Superior temporal gyrus (tissue), 1 donor: Measurements from ENCODE around the gene APEH.

ENCODE experiments used
- DNase-seq: peaks from one replicate; pipeline ENCODE4 v3.0.0-alpha.2; 2016; ENCODE audit errors: extremely low spot score

The APEH gene

GRCh38 chr3:49727154-49727923, 53.2 kb downstream of the APEH start:
- no peak for DNase-seq

DNA sequence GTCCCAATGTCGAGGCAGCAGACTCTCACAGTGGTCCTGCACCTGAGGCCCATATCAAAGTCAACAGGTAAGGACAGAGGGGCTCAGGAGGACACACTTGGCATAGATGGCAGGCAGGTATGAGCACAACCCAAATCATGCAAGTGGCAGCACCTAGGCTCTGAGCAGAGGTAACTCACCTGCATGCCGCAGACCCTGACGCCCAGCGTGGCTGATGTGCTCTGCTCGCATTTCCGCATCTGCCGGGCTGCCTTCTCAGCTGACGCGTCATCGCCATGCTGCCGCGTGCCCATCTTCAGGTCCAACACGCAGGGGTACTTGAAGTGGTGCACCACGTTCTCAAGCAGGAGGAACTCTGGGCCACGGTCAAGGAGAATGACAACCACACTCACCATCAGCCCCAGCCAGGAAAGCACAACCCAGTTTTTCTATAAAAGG, 53.8 kb downstream of the APEH start:
- DNase-seq, result no peak

DNA sequence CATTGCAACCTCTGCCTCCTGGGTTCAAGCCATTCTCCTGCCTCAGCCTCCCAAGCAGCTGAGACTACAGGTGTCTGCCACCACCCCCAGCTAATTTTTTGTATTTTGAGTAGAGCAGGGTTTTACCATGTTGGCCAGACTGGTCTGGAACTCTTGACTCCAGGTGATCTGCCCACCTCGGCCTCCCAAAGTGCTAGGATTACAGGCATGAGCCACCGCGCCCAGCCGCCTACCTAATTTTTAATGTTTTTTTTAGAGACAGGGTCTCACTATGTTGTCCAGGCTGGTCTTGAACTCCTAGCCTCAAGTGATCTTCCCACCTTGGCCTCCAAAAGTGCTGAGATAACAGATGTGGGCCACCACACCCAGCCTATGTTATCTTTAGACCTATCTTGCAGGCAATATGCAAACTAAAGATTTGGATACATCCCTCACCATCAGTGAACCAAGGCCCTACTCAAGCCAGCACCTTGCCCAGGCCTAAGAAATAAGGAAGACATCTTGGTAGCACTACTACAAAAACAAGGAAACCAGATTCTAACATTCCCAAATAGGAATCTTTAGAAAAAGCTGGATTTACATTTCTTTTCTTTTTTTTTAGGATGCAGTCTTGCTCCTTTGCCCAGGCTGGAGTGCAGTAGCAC, 55.9 kb downstream of the APEH start:
- no peak for DNase-seq

DNA sequence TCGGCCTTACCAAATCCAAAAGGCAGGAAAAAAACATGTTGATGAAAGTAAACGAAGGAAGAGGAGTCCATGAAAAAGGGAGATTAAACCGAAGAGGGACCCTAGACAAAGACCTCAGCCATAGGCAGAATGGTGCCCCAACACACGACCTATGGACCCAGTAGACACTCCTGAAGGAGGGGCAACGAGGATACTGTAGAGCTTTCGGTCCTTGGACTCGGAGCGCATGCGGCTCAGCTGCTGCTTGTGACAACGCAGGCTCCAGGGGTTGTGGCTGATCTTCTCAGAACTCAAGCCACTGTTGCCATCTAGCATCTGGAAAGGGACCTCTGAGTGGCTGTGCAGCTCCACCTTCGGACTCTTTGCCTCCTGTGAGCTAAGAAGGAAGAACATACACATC, 58.4 kb downstream of the APEH start:
- DNase-seq, result no peak

DNA sequence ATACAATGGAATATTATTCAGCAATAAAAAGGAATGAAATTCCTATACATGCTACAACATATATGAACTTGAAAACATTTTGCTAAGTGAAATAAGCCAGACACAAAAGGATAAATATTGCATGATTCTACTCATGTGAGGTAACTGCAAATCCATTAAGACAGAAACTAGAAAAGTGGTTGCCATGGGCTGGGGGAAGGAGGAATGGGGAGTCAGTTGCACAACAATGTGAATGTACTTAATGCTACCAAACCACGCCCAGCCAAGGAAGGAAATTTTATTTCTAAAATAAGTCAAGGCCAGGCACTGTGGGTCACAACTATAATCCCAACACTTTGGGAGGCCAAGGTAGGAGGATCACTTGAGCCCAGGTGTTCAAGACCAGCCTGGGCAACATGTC, 59.4 kb downstream of the APEH start:
- no peak for DNase-seq
